HepG2 (cell line): ENCODE data around the gene UGCG. TPM values are rescaled to one million over a fixed set of nuclear protein-coding genes. Genes with fewer than 3 reads are reported as not detected.

Experiments
- FOXA3 ChIP-seq: IDR thresholded peaks from 2 replicates; pipeline ENCODE4 v1.6.1; 2016; ENCODE audit warnings: missing genetic modification reagents, missing compliant biosample characterization
- ISX ChIP-seq: sonication (generic); formaldehyde crosslinking; conservative IDR thresholded peaks from 2 replicates; pipeline ENCODE4 v1.5.0; 2020; ENCODE audit warnings: missing genetic modification reagents
- KAT2B ChIP-seq: fragments of 150-350 bp; IDR thresholded peaks from 2 replicates; pipeline ENCODE4 v1.6.1; 2014; ENCODE audit warnings: low read depth, low read length, borderline replicate concordance
- NCOA2 ChIP-seq: sonication (generic); formaldehyde crosslinking; IDR thresholded peaks from 2 replicates; pipeline ENCODE4 v1.8.0; 2022; ENCODE audit warnings: inconsistent platforms
- RBAK ChIP-seq: sonication (generic); formaldehyde crosslinking; IDR thresholded peaks from 2 replicates; pipeline ENCODE4 v1.5.1; 2020; ENCODE audit warnings: mild to moderate bottlenecking, missing genetic modification reagents
- YEATS2 ChIP-seq: sonication (generic); formaldehyde crosslinking; IDR thresholded peaks from 2 replicates; pipeline ENCODE4 v1.4.0; 2020; ENCODE audit warnings: missing genetic modification reagents, borderline replicate concordance
- ZFP1 ChIP-seq: IDR thresholded peaks from 2 replicates; pipeline ENCODE4 v1.6.1; 2016
- ZMYM4 ChIP-seq: sonication (generic); formaldehyde crosslinking; IDR thresholded peaks from 2 replicates; pipeline ENCODE4 v1.8.1; 2023; ENCODE audit warnings: mild to moderate bottlenecking, missing genetic modification reagents
- ZNF207 ChIP-seq: fragments of 450-650 bp; IDR thresholded peaks from 2 replicates; pipeline ENCODE4 v1.6.1; 2016; ENCODE audit warnings: antibody characterized with exemption, borderline replicate concordance
- ZNF225 ChIP-seq: sonication (generic); formaldehyde crosslinking; IDR thresholded peaks from 2 replicates; pipeline ENCODE4 v1.4.0; 2020; ENCODE audit warnings: mild to moderate bottlenecking, missing genetic modification reagents
- ZNF343 ChIP-seq: sonication (generic); formaldehyde crosslinking; IDR thresholded peaks from 2 replicates; pipeline ENCODE4 v1.4.0; 2020; ENCODE audit warnings: mild to moderate bottlenecking, missing genetic modification reagents
- ZNF431 ChIP-seq: sonication (generic); formaldehyde crosslinking; IDR thresholded peaks from 2 replicates; pipeline ENCODE4 v1.9.0; 2022; ENCODE audit warnings: missing genetic modification reagents, low read depth, mild to moderate bottlenecking, borderline replicate concordance
- ZNF460 ChIP-seq: sonication (generic); formaldehyde crosslinking; IDR thresholded peaks from 2 replicates; pipeline ENCODE4 v1.5.1; 2020; ENCODE audit warnings: missing genetic modification reagents, mild to moderate bottlenecking, borderline replicate concordance
- ZNF510 ChIP-seq: sonication (generic); formaldehyde crosslinking; IDR thresholded peaks from 2 replicates; pipeline ENCODE4 v1.4.0; 2020; ENCODE audit warnings: low read depth, mild to moderate bottlenecking, missing genetic modification reagents
- ZNF562 ChIP-seq: sonication (generic); formaldehyde crosslinking; IDR thresholded peaks from 2 replicates; pipeline ENCODE4 v1.8.0; 2022; ENCODE audit warnings: missing genetic modification reagents, borderline replicate concordance
- ZNF772 ChIP-seq: sonication (generic); formaldehyde crosslinking; IDR thresholded peaks from 2 replicates; pipeline ENCODE4 v1.5.0; 2020; ENCODE audit warnings: mild to moderate bottlenecking, missing genetic modification reagents
- ZNF790 ChIP-seq: sonication (generic); formaldehyde crosslinking; IDR thresholded peaks from 2 replicates; pipeline ENCODE4 v1.8.0; 2022; ENCODE audit warnings: missing genetic modification reagents, mild to moderate bottlenecking, borderline replicate concordance
- polyA plus RNA-seq, 8 experiments: library from polyadenylated mRNA; depleted of rRNA in 3 of 8; stranded (reverse) in 7 of 8; unstranded in 1 of 8; fragments of >200 nt; fragmentation: Illumina TruSeq in 4 of 8; extraction: Trizol in 4 of 8; gene quantifications; 2 replicates each; pipeline versions ENCODE4 v1.2.1 to v1.2.3, GENCODE V29; 2011 to 2016; ENCODE audit warnings: low read depth in 4 of 8, missing spikeins in 1 of 8, mixed read lengths in 1 of 8; ENCODE audit not compliant: insufficient read depth in 1 of 8
- total RNA-seq, 5 experiments: library from RNA; depleted of rRNA; stranded (reverse); fragments of >200 nt; fragmentation: Illumina TruSeq; extraction: Trizol; gene quantifications; 2 replicates each; pipeline ENCODE4 v1.2.3, GENCODE V29; 2016; ENCODE audit warnings: low read depth in 1 of 5
- TF ChIP-seq, protein P1 (sequence below): sonication (generic); formaldehyde crosslinking; IDR thresholded peaks from 2 replicates; pipeline ENCODE4 v1.4.0; 2020; ENCODE audit warnings: missing genetic modification reagents
- TF ChIP-seq, protein P2 (sequence below): sonication (generic); formaldehyde crosslinking; IDR thresholded peaks from 2 replicates; pipeline ENCODE4 v1.4.0; 2020; ENCODE audit warnings: low read depth, missing genetic modification reagents
- TF ChIP-seq, protein P3 (sequence below): sonication (generic); formaldehyde crosslinking; IDR thresholded peaks from 2 replicates; pipeline ENCODE4 v1.4.0; 2020; ENCODE audit warnings: mild to moderate bottlenecking, missing genetic modification reagents
- TF ChIP-seq, protein P4 (sequence below): sonication (generic); formaldehyde crosslinking; IDR thresholded peaks from 2 replicates; pipeline ENCODE4 v1.4.0; 2020; ENCODE audit warnings: missing genetic modification reagents

UGCG gene
- total and polyA plus RNA-seq, 2 of the 13 experiments (the other 11 are each of a cell fraction or from before 2014, with no cell fraction given), result 10.5 to 13.9 TPM

DNA sequence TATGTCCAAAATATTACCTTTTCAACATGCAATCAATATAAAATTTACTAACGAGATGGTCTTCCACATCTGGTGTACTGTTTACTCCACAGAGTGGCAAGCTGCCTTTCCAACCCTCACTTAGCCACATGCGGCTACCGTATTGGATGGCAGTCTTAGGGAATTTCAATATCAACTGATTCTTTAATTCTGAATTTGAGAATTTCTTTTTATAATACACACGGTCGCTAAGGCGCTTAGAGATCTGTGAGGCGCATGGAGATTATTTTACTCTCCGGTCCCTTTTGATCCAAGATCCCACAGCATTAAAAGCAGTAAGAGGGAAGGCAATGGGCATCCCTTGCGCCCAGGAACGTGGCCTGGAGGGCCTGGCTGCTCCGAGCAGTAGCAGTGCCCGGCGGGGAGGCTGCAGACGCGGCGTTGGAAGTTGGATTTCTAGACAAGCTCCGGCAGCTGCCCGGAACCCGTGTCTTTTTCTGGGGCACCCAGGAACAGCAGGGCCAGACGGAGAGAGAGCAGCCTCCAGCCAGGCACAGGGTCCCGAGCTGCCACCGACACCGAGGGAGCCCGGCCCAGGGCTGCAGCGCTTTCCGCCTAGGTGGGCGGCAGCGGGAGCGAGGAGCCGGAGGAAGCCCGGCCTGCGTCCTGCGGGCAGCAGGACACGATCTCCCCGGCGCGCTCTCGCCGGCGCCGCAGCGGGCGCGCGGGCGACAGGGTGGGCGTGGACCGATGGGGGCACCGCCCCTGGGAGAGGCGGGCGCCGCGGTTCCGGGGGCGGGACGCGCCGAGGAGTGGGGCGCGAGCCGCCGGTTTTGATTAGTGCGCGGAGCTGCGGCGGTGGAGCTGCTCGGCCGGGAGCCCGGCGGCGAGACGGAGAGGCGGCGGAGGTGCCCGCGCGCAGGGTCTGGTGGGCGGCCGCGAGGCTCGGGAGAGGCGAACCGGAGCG, at the start of gene UGCG (continued):
- TF ChIP-seq ZNF790 (CRISPR knock-in tag) (no peak), NCOA2 (CRISPR knock-in tag) (no peak), ISX (0 out of 2 replicates have a peak, but pooled peaks have one; percentile 78), ZNF207 (no peak), ZFP1 (CRISPR knock-in tag) (no peak), ZNF431 (CRISPR knock-in tag) (0 out of 2 replicates have a peak, but pooled peaks have one; percentile 18), FOXA3 (CRISPR knock-in tag) (peak; percentile 9; the same call in 1 of the 2 replicates), ZNF562 (CRISPR knock-in tag) (no peak), YEATS2 (CRISPR knock-in tag) (peak; percentile 57; the same call in 1 of the 2 replicates), RBAK (no peak), ZNF343 (CRISPR knock-in tag) (no peak), ZNF460 (CRISPR knock-in tag) (peak; percentile 28; the same call in 1 of the 2 replicates), KAT2B (no peak), ZNF225 (no peak), ZNF510 (CRISPR knock-in tag) (no peak), ZNF772 (CRISPR knock-in tag) (peak; percentile 70), ZMYM4 (no peak; the same call in none of the 2 replicates)
- TF ChIP-seq, protein P1, sequence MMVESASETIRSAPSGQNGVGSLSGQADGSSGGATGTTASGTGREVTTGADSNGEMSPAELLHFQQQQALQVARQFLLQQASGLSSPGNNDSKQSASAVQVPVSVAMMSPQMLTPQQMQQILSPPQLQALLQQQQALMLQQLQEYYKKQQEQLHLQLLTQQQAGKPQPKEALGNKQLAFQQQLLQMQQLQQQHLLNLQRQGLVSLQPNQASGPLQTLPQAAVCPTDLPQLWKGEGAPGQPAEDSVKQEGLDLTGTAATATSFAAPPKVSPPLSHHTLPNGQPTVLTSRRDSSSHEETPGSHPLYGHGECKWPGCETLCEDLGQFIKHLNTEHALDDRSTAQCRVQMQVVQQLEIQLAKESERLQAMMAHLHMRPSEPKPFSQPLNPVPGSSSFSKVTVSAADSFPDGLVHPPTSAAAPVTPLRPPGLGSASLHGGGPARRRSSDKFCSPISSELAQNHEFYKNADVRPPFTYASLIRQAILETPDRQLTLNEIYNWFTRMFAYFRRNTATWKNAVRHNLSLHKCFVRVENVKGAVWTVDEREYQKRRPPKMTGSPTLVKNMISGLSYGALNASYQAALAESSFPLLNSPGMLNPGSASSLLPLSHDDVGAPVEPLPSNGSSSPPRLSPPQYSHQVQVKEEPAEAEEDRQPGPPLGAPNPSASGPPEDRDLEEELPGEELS (CRISPR knock-in tag), result peak; percentile 48; the same call in 1 of the 2 replicates
- TF ChIP-seq, protein P2, sequence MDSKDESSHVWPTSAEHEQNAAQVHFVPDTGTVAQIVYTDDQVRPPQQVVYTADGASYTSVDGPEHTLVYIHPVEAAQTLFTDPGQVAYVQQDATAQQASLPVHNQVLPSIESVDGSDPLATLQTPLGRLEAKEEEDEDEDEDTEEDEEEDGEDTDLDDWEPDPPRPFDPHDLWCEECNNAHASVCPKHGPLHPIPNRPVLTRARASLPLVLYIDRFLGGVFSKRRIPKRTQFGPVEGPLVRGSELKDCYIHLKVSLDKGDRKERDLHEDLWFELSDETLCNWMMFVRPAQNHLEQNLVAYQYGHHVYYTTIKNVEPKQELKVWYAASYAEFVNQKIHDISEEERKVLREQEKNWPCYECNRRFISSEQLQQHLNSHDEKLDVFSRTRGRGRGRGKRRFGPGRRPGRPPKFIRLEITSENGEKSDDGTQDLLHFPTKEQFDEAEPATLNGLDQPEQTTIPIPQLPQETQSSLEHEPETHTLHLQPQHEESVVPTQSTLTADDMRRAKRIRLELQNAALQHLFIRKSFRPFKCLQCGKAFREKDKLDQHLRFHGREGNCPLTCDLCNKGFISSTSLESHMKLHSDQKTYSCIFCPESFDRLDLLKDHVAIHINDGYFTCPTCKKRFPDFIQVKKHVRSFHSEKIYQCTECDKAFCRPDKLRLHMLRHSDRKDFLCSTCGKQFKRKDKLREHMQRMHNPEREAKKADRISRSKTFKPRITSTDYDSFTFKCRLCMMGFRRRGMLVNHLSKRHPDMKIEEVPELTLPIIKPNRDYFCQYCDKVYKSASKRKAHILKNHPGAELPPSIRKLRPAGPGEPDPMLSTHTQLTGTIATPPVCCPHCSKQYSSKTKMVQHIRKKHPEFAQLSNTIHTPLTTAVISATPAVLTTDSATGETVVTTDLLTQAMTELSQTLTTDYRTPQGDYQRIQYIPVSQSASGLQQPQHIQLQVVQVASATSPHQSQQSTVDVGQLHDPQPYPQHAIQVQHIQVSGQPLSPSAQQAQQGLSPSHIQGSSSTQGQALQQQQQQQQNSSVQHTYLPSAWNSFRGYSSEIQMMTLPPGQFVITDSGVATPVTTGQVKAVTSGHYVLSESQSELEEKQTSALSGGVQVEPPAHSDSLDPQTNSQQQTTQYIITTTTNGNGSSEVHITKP (CRISPR knock-in tag), result no peak
- TF ChIP-seq, protein P3, sequence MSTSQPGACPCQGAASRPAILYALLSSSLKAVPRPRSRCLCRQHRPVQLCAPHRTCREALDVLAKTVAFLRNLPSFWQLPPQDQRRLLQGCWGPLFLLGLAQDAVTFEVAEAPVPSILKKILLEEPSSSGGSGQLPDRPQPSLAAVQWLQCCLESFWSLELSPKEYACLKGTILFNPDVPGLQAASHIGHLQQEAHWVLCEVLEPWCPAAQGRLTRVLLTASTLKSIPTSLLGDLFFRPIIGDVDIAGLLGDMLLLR, result peak; percentile 22; the same call in 1 of the 2 replicates
- TF ChIP-seq, protein P4, sequence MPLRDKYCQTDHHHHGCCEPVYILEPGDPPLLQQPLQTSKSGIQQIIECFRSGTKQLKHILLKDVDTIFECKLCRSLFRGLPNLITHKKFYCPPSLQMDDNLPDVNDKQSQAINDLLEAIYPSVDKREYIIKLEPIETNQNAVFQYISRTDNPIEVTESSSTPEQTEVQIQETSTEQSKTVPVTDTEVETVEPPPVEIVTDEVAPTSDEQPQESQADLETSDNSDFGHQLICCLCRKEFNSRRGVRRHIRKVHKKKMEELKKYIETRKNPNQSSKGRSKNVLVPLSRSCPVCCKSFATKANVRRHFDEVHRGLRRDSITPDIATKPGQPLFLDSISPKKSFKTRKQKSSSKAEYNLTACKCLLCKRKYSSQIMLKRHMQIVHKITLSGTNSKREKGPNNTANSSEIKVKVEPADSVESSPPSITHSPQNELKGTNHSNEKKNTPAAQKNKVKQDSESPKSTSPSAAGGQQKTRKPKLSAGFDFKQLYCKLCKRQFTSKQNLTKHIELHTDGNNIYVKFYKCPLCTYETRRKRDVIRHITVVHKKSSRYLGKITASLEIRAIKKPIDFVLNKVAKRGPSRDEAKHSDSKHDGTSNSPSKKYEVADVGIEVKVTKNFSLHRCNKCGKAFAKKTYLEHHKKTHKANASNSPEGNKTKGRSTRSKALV, result peak; percentile 97
